B cell (primary cell): ENCODE results near the gene SSU72.

Source experiments
- EZH2 ChIP-seq: IDR thresholded peaks from 2 replicates; pipeline ENCODE4 v1.6.1; 2012; ENCODE audit warnings: borderline replicate concordance, low read depth, mild to moderate bottlenecking, moderate library complexity, low read length; ENCODE audit not compliant: insufficient read depth, poor library complexity, severe bottlenecking
- TF ChIP-seq, protein P1 (sequence below): fragments of 200-600 bp; IDR thresholded peaks from one replicate; pipeline ENCODE4 v1.8.0; 2022; ENCODE audit warnings: antibody characterized with exemption, mild to moderate bottlenecking

DNA sequence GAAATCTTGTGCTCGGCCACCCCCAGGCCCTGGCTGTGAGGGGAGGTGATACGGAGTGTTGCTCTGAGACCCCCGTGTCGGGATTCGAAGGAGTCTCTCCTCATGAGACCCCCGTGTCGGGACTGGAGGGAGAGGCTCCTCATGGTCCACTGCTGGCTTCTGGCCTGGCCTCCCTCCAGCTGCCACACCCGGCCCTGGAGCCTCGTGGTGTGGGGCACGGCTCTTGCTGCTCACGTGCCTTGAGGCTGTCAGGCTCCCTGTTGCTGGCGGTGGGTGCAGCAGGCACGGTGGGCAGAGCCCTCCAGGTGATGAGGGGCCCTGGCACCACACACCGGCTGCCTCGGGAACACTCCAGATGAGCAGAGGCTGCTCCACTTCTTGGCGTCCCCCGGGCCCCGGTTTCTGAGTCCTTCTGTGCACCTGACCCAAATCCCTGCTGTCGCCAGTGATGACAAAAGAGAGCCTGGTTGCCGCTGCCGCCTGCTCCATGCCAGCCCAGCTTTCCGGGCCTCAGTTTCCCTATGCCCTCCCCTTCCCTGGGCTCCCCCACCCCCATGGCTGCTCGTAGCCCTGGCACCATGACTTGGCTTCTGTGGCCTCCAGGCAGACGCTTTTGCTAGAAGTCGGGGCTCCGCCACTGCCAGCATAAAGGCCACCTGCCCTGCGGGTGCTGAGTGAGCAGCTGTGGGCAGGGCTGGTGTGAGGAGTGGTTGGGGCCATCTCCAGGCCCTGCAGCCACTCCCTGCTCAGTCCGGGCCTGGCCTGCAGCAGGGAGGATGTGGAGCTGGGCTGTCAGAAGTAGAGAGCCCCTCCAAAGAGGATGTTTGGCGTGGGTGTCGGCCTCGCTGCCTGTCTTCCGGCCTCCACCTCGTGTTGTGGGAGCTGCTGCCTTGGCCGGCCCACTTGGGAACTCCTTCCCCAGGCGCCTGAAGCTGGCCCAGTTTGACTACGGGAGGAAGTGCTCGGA, 46.1 kb downstream of the SSU72 start:
- TF ChIP-seq, protein P1, sequence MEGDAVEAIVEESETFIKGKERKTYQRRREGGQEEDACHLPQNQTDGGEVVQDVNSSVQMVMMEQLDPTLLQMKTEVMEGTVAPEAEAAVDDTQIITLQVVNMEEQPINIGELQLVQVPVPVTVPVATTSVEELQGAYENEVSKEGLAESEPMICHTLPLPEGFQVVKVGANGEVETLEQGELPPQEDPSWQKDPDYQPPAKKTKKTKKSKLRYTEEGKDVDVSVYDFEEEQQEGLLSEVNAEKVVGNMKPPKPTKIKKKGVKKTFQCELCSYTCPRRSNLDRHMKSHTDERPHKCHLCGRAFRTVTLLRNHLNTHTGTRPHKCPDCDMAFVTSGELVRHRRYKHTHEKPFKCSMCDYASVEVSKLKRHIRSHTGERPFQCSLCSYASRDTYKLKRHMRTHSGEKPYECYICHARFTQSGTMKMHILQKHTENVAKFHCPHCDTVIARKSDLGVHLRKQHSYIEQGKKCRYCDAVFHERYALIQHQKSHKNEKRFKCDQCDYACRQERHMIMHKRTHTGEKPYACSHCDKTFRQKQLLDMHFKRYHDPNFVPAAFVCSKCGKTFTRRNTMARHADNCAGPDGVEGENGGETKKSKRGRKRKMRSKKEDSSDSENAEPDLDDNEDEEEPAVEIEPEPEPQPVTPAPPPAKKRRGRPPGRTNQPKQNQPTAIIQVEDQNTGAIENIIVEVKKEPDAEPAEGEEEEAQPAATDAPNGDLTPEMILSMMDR, result no peak
- TF ChIP-seq EZH2, result no peak
